IPS-11a (cell line): ENCODE data around the gene PDILT.
"Not testable (repeated sequence)": the region's sequence is repeated elsewhere in the genome, so short reads cannot be mapped to it uniquely, and the experiment has no call there.

ENCODE experiments used
- H3K4me3 ChIP-seq: one replicate; pipeline ENCODE4 v1.5.1; 2013; ENCODE audit warnings: low read depth, low read length, control low read depth

PDILT gene, protein sequence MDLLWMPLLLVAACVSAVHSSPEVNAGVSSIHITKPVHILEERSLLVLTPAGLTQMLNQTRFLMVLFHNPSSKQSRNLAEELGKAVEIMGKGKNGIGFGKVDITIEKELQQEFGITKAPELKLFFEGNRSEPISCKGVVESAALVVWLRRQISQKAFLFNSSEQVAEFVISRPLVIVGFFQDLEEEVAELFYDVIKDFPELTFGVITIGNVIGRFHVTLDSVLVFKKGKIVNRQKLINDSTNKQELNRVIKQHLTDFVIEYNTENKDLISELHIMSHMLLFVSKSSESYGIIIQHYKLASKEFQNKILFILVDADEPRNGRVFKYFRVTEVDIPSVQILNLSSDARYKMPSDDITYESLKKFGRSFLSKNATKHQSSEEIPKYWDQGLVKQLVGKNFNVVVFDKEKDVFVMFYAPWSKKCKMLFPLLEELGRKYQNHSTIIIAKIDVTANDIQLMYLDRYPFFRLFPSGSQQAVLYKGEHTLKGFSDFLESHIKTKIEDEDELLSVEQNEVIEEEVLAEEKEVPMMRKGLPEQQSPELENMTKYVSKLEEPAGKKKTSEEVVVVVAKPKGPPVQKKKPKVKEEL

DNA sequence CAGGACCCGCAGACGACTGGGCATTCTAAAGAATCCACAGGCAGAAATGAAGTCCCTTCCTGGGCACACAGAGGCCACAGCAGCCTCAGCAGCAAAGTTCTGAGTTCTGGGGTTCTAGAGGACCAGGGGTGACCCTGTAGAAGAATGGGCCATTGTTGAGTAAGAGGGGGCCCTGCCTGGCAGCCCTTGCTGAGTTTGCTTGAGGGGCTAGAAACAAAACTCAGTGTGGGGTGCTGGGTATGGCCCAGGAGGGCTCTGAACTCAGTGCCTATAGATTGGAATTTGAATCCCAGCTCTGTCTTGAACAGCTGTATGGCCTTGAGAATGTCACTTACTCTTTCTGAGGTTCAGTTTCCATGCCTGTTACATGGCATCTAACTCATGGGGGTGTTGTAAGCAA, at the start of gene PDILT:
Gene PDILT (minus strand): TSS at position 101 of the 400 bp plus-strand sequence. CDS start 5,437 bp downstream, outside the sequence.
- no peak within 1 kb of the TSS for H3K4me3 ChIP-seq

GRCh38 chr16:20453633-20454032, 49.1 kb upstream of the PDILT start:
- not testable (repeated sequence) for H3K4me3 ChIP-seq

GRCh38 chr16:20451364-20451763, 46.8 kb upstream of the PDILT start, which contains the start of gene ACSM2A:
Gene ACSM2A, plus strand, starts transcription at chr16:20451521. Its CDS starts 8,594 bp downstream, at chr16:20460115.
- H3K4me3 ChIP-seq = not testable (repeated sequence)

- not testable (repeated sequence) for H3K4me3 ChIP-seq
Observed at GRCh38 chr16:20446652-20447393, 42.3 kb upstream of the PDILT start.

GRCh38 chr16:20441859-20442258, 37.3 kb upstream of the PDILT start:
- not testable (repeated sequence) for H3K4me3 ChIP-seq

- no peak overlapping the region for H3K4me3 ChIP-seq
Observed at GRCh38 chr16:20441191-20441590, 36.7 kb upstream of the PDILT start.

GRCh38 chr16:20440731-20441130, 36.2 kb upstream of the PDILT start:
- not testable (repeated sequence) for H3K4me3 ChIP-seq

- not testable (repeated sequence) for H3K4me3 ChIP-seq
Observed at GRCh38 chr16:20439820-20440231, 35.3 kb upstream of the PDILT start.

DNA sequence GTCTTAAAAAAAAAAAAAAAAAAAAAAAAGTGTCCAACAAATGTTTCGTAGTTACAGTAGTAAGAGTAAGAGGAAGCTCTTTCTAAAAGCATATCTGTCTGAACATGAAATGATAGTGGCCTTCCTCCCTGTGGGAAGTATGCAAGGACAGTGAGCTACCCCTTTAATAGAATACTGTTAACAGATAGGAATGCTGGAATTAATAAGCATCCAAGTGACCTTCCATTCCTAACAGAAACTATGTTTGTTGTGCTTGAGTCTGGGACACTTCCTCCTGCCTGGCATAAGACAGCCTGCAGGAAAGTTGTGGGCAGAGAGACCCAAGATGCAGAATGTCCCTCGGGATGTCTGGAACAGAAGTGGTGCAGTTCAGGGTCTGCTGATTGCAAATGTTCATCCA, 34.4 kb upstream of the PDILT start:
- not testable (repeated sequence) for H3K4me3 ChIP-seq

DNA sequence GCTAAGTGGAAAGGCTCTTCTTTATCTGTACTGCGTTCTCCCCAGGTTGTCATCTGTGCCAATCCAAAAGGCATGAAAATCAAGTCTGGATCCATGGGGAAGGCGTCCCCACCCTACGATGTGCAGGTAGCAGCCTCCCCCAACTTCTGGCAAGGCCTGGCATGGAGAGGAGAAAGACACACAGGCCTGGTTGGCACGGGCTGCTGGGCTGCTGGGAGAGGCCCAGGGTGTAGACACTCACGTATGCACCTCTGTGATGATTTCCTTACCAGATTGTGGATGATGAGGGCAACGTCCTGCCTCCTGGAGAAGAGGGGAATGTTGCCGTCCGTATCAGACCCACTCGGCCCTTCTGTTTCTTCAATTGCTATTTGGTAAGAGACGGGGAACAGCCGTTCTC, 26.4 kb upstream of the PDILT start:
- H3K4me3 ChIP-seq = no peak overlapping the region

GRCh38 chr16:20430480-20430879, 25.9 kb upstream of the PDILT start:
- not testable (repeated sequence) for H3K4me3 ChIP-seq

DNA sequence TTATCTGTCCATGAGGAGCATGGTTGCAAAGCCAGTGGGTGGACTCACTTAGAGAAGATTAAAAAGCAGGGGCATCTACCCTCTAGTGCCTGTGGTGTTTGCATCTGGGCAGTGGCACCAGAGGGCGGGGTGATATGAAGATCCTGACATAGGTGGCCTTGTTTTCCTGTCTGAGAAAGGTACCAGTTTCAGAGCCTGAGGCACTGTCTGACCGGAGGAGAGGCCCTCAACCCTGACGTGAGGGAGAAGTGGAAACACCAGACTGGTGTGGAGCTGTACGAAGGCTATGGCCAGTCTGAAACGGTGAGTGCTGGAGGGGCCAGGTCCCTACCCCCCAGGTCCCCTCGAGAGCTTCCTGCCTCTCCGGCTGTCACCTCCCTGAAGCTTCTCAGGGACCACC, 25.0 kb upstream of the PDILT start:
- H3K4me3 ChIP-seq = not testable (repeated sequence)

DNA sequence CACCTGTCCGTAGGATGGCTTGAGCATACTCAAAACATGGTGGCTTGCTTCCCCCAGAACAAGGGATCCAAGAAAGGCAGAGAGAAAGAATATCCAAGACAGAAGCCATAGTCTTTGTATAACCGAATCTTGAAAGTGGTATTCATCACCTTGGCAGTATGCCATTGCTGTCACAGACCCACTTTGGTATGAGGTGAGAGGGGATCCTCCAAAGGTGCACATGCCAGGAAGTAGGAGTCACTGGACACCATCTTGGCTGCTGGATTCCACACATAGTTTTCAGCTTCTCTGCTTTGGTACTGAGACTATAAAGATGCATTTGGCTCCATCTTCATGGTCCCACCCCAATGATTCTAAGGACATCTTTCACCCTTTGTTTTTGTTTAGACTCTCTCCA, 22.9 kb upstream of the PDILT start:
- not testable (repeated sequence) for H3K4me3 ChIP-seq

DNA sequence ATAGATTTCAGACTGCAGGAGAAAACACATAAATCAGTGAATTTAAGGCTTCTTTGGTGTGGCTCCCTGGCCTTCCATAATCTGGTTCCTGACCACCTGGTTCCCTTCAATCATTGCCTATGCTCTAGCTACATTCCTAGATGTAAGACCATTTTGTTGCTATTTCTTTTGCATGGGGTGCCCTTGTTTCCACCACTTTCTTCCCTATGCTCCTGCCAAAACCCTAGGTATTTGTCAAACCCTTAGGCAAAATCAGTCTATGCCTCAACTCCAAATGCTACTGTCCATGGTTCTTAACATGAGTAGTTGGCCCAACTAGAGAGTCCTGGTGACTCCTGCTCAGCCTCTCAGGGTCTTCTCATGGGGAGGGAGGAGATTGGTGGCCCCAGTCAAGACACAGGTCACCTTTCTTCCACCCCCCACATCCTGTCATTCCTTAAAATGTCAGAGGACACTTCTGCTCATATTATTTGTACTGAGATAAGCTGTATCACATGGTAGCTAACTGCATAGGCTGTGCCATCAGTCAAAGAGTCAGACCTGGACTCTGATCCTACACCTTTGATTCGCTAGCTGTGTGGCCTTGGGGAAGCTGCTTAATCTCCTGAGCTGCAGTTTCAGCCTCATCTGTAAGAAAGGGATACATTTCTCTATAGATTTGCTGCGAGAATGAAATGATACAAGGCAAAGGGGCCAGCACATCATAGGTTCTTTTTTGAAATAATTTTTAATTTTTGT, 19.8 kb upstream of the PDILT start:
- no peak overlapping the region for H3K4me3 ChIP-seq

GRCh38 chr16:20423772-20424128, 19.2 kb upstream of the PDILT start:
- H3K4me3 ChIP-seq = not testable (repeated sequence)

DNA sequence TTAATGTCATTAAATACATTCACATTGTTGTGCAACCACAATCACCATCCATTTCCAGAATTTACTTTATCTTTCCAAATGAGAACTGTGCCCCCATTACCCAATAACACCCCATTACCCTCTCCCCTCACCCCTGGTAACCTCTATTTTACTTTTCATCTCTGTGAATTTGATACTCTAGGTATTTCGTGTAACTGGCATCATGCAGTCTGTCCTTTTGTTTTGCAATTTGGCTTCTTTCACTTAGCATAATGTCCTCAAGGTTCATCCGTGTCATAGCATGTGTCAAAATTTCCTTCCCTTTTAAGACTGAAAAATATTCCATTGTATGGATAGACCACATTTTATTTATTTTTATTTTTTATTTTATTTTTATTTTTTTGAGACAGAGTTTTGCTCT, 17.2 kb upstream of the PDILT start:
- not testable (repeated sequence) for H3K4me3 ChIP-seq

GRCh38 chr16:20419093-20419492, 14.6 kb upstream of the PDILT start:
- not testable (repeated sequence) for H3K4me3 ChIP-seq

- no peak overlapping the region for H3K4me3 ChIP-seq
Observed at GRCh38 chr16:20415541-20415940, 11.0 kb upstream of the PDILT start.

GRCh38 chr16:20411055-20411454, 6.5 kb upstream of the PDILT start:
- H3K4me3 ChIP-seq = no peak overlapping the region

GRCh38 chr16:20410121-20410723, 5.7 kb upstream of the PDILT start:
- no peak overlapping the region for H3K4me3 ChIP-seq
